ENCODE data around the gene VEGFA.

GRCh38 chr6:43833996-43834390 is 64.0 kb downstream of the VEGFA start:
- TF ChIP-seq SUZ12 (IDR thresholded peaks at IDR 0.05; ENCODE audit: extremely low read depth, insufficient read depth, insufficient read length), result no peak
- TF ChIP-seq ZNF274 (IDR thresholded peaks at IDR 0.05; ENCODE audit: low read depth, low read length), result no peak

All from NT2/D1 (cell line).